K562 (cell line): ENCODE data around the gene PKLR. TPM values are rescaled to one million over a fixed set of nuclear protein-coding genes. Genes with fewer than 3 reads are reported as not detected.

Source experiments
- ATAC-seq: fragments of 200-7000 bp; cut with Tn5 transposase; 3 replicates; pipeline ENCODE4 v1.9.1; 2020; ENCODE audit warnings: moderate library complexity
- BruUV-seq: library from RNA; stranded (reverse); fragments of 400-500 nt; replicated peaks from 2 replicates; lab custom pipeline; 2021; lab: Mats Ljungman, UMichigan
- CTCF ChIA-PET: fragments of 300-600 bp; formaldehyde crosslinking; extraction: SDS; loops from one replicate; lab custom pipeline; 2021; ENCODE audit warnings: low intra/inter-chr PET ratio; lab: Yijun Ruan, JAX
- POLR2A ChIA-PET: fragments of 300-600, 350-650 bp; sonication (Branson Sonifier 250); formaldehyde crosslinking; extraction: SDS; loops from one replicate; lab custom pipeline; 2021; ENCODE audit warnings: antibody characterized with exemption, inconsistent platforms; lab: Yijun Ruan, JAX
- DNase-seq, 4 experiments: peaks; one replicate each; pipeline versions ENCODE4 v3.0.0 to v3.0.0-alpha.2; 2011 to 2018; ENCODE audit warnings: low spot score in 3 of 4, mixed read lengths in 3 of 4; ENCODE audit errors: extremely low read depth in 1 of 4
- FAIRE-seq: peaks from 2 replicates; lab custom pipeline; 2011; peaks lifted over from hg19 to GRCh38; lab: Jason Lieb, UNC
- H2AFZ ChIP-seq: 2 replicates; pipeline ENCODE4 v1.6.0; 2011; ENCODE audit warnings: low read depth, low read length, control low read depth, inconsistent platforms
- H3K27ac ChIP-seq: fragments of 200-600 bp; 3 replicates; pipeline ENCODE4 v1.8.0; 2011; ENCODE audit warnings: low read depth, mild to moderate bottlenecking, control low read depth, inconsistent platforms, low read length, moderate library complexity, mixed read lengths; ENCODE audit errors: extremely low read depth
- H3K27me3 ChIP-seq, 2 experiments: fragments of 300-600 bp in 1 of 2; 2 replicates in 1 of 2; 3 replicates in 1 of 2; pipeline versions ENCODE4 v1.6.0 to v1.8.0; 2011; ENCODE audit warnings: inconsistent platforms in 2 of 2, low read length in 2 of 2, mild to moderate bottlenecking in 1 of 2, mixed read lengths in 1 of 2, moderate library complexity in 1 of 2; ENCODE audit not compliant: control insufficient read depth in 2 of 2, insufficient read depth in 2 of 2
- H3K36me3 ChIP-seq: fragments of 300-600 bp; 3 replicates; pipeline ENCODE4 v1.8.0; 2011; ENCODE audit warnings: mild to moderate bottlenecking, low read length, inconsistent platforms; ENCODE audit not compliant: control insufficient read depth, insufficient read depth
- H3K4me1 ChIP-seq, 2 experiments: fragments of 200-600 bp in 1 of 2; replicated peaks in 1 of 2; 2 replicates in 1 of 2; 3 replicates in 1 of 2; pipeline versions ENCODE4 v1.5.1 to v1.8.0; 2011; ENCODE audit warnings: inconsistent platforms in 2 of 2, low read length in 2 of 2, mild to moderate bottlenecking in 1 of 2, mixed read lengths in 1 of 2, moderate library complexity in 1 of 2; ENCODE audit not compliant: control insufficient read depth in 2 of 2, insufficient read depth in 2 of 2
- H3K4me2 ChIP-seq: 2 replicates; pipeline ENCODE4 v1.6.1; 2011; ENCODE audit warnings: low read length, control low read depth, inconsistent platforms, mixed read lengths; ENCODE audit not compliant: insufficient read depth
- H3K4me3 ChIP-seq: fragments of 200-600 bp; sonication (generic), shearing (Covaris generic); 2 replicates; pipeline ENCODE4 v1.5.1; 2016; ENCODE audit warnings: control low read depth, inconsistent platforms
- H3K79me2 ChIP-seq: fragments of 200-600 bp; 3 replicates; pipeline ENCODE4 v1.8.0; 2011; ENCODE audit warnings: low read length, inconsistent platforms; ENCODE audit not compliant: control insufficient read depth, insufficient read depth
- H3K9ac ChIP-seq, 2 experiments: 2 replicates each; pipeline versions ENCODE4 v1.6.0 to v1.6.1; 2011; ENCODE audit warnings: low read depth in 2 of 2, low read length in 2 of 2, control low read depth in 1 of 2, inconsistent platforms in 1 of 2, mild to moderate bottlenecking in 1 of 2, mixed read lengths in 1 of 2; ENCODE audit not compliant: insufficient read depth in 1 of 2
- H3K9me1 ChIP-seq: one replicate; pipeline ENCODE4 v1.6.0; 2011; ENCODE audit warnings: inconsistent platforms, mild to moderate bottlenecking, low read length, moderate library complexity; ENCODE audit not compliant: control insufficient read depth, insufficient read depth
- H3K9me3 ChIP-seq: replicated peaks from 2 replicates; pipeline ENCODE4 v1.5.1; 2011; ENCODE audit warnings: low read depth, low read length, inconsistent platforms; ENCODE audit not compliant: control insufficient read depth, insufficient read depth
- H4K20me1 ChIP-seq: replicated peaks from 2 replicates; pipeline ENCODE4 v1.6.1; 2011; ENCODE audit warnings: low read length, inconsistent platforms, mixed read lengths; ENCODE audit not compliant: control insufficient read depth, insufficient read depth
- CHD1 ChIP-seq: fragments of 200-600 bp; sonication (generic); IDR thresholded peaks from one replicate; pipeline ENCODE4 v1.6.1; 2012; ENCODE audit warnings: mild to moderate bottlenecking, moderate library complexity, low read length, inconsistent platforms
- CHD4 ChIP-seq: fragments of 200-600 bp; sonication (generic); IDR thresholded peaks from 3 replicates; pipeline ENCODE4 v1.6.1; 2012; ENCODE audit warnings: low read depth, mild to moderate bottlenecking, mixed read lengths, low read length, inconsistent platforms; ENCODE audit not compliant: insufficient read depth, insufficient replicate concordance, poor library complexity, severe bottlenecking
- CLOCK ChIP-seq: fragments of 250-450 bp; sonication (Bioruptor Pico); IDR thresholded peaks from 2 replicates; pipeline ENCODE4 v1.4.0; 2020; ENCODE audit warnings: mild to moderate bottlenecking, moderate library complexity, borderline replicate concordance
- HLTF ChIP-seq: fragments of 450-650 bp; IDR thresholded peaks from 2 replicates; pipeline ENCODE4 v1.6.1; 2016
- HMG20B ChIP-seq: fragments of 250-450 bp; sonication (Bioruptor Pico); IDR thresholded peaks from 2 replicates; pipeline ENCODE4 v1.5.0; 2021; ENCODE audit warnings: mild to moderate bottlenecking
- HNRNPL ChIP-seq: fragments of 200-400 bp; formaldehyde crosslinking; IDR thresholded peaks from 2 replicates; pipeline ENCODE4 v1.6.1; 2017; ENCODE audit warnings: low read depth, mild to moderate bottlenecking, low read length
- MTA3 ChIP-seq: fragments of 450-650 bp; formaldehyde crosslinking; IDR thresholded peaks from 2 replicates; pipeline ENCODE4 v1.6.1; 2017; ENCODE audit warnings: mild to moderate bottlenecking, borderline replicate concordance
- NRF1 ChIP-seq, 2 experiments: fragments of 450-650 bp; IDR thresholded peaks in 1 of 2; conservative IDR thresholded peaks in 1 of 2; 2 replicates each; pipeline ENCODE4 v1.6.1; 2014; ENCODE audit warnings: mild to moderate bottlenecking in 2 of 2
- RBM22 ChIP-seq: fragments of 200-400 bp; formaldehyde crosslinking; IDR thresholded peaks from 2 replicates; pipeline ENCODE4 v1.6.1; 2018; ENCODE audit warnings: low read length, low read depth; ENCODE audit not compliant: poor library complexity, severe bottlenecking
- RBM34 ChIP-seq: fragments of 200-400 bp; formaldehyde crosslinking; IDR thresholded peaks from 2 replicates; pipeline ENCODE4 v1.6.1; 2018; ENCODE audit warnings: low read length, borderline replicate concordance; ENCODE audit not compliant: insufficient read depth
- TAF15 ChIP-seq: fragments of 200-400 bp; formaldehyde crosslinking; IDR thresholded peaks from 2 replicates; pipeline ENCODE4 v1.6.1; 2017; ENCODE audit warnings: mild to moderate bottlenecking, low read depth, low read length, moderate library complexity
- TCFL5 ChIP-seq: fragments of 250-450 bp; sonication (Bioruptor Pico); conservative IDR thresholded peaks from 2 replicates; pipeline ENCODE4 v1.6.1; 2021; ENCODE audit warnings: mild to moderate bottlenecking, moderate library complexity, matching md5 sums
- XRCC5 ChIP-seq: fragments of 200-400 bp; formaldehyde crosslinking; IDR thresholded peaks from 2 replicates; pipeline ENCODE4 v1.6.1; 2017; ENCODE audit warnings: low read depth, mild to moderate bottlenecking, low read length
- ZNF263 ChIP-seq: sonication (generic); formaldehyde crosslinking; IDR thresholded peaks from 2 replicates; pipeline ENCODE4 v1.8.0; 2022; ENCODE audit warnings: mild to moderate bottlenecking, missing genetic modification reagents, borderline replicate concordance
- ZNF408 ChIP-seq: fragments of 250-450 bp; sonication (Bioruptor Pico); IDR thresholded peaks from 2 replicates; pipeline ENCODE4 v1.4.0; 2020; ENCODE audit warnings: low read depth, mild to moderate bottlenecking, moderate library complexity
- ZNF740 ChIP-seq, 3 experiments: fragments of 200-800 bp in 1 of 3; sonication (Bioruptor generic) in 1 of 3; sonication (generic) in 1 of 3; formaldehyde crosslinking in 1 of 3; IDR thresholded peaks; 2 replicates each; pipeline versions ENCODE4 v1.6.1 to v1.8.0; 2016 to 2022; ENCODE audit warnings: mild to moderate bottlenecking in 2 of 3, missing compliant biosample characterization in 2 of 3, missing genetic modification characterization in 2 of 3, missing genetic modification reagents in 1 of 3
- WGBS: fragments of 100-300 bp; shearing (Covaris generic); methylation state at CpG from one replicate; pipeline ENCODE4 v1.1.6; 2016; ENCODE audit warnings: low coverage, mixed read lengths; ENCODE audit not compliant: insufficient coverage; ENCODE audit errors: missing lambda C conversion rate; 5-methylcytosine and 5-hydroxymethylcytosine counted together
- in situ Hi-C: fragments of 300-500 bp; cut with MboI; formaldehyde crosslinking; loops from 4 replicates; pipeline ENCODE4 v1.15.0; 2018; ENCODE audit warnings: inconsistent platforms, mixed read lengths
- intact Hi-C: fragments of 100-400 bp; cut with micrococcal nuclease; formaldehyde crosslinking; loops from 2 replicates; pipeline ENCODE4 v1.14.2; 2022
- polyA plus RNA-seq, 8 experiments: library from polyadenylated mRNA; depleted of rRNA in 4 of 8; stranded (reverse) in 5 of 8; unstranded in 3 of 8; fragments of >200 nt; fragmentation: Nextera tagmentation in 2 of 8; fragmentation: Illumina TruSeq in 1 of 8; extraction: Ambion mirVana in 2 of 8; extraction: Trizol in 1 of 8; gene quantifications; 2 replicates each; pipeline versions ENCODE4 v1.2.1 to v1.2.3, GENCODE V29; 2011 to 2014; ENCODE audit warnings: inconsistent platforms in 1 of 8, missing spikeins in 1 of 8
- total RNA-seq, 7 experiments: library from RNA; depleted of rRNA in 6 of 7; stranded (reverse); fragments of >200 nt in 6 of 7; fragmentation: Illumina TruSeq in 2 of 7; extraction: Trizol in 2 of 7; gene quantifications; 2 replicates each; pipeline versions ENCODE4 v1.2.1 to v1.2.3, GENCODE V29; 2011 to 2021; ENCODE audit warnings: low replicate concordance in 1 of 7
- TF ChIP-seq, protein P1 (sequence below): sonication (generic); formaldehyde crosslinking; IDR thresholded peaks from 2 replicates; pipeline ENCODE4 v1.9.0; 2022; ENCODE audit warnings: mild to moderate bottlenecking, missing genetic modification reagents

Gene PKLR
- total and polyA plus RNA-seq, 9 of the 15 experiments (the other 6 are each of a cell fraction or from before 2014, with no cell fraction given) = 10.7 to 78.4 (median 38.2) TPM

DNA sequence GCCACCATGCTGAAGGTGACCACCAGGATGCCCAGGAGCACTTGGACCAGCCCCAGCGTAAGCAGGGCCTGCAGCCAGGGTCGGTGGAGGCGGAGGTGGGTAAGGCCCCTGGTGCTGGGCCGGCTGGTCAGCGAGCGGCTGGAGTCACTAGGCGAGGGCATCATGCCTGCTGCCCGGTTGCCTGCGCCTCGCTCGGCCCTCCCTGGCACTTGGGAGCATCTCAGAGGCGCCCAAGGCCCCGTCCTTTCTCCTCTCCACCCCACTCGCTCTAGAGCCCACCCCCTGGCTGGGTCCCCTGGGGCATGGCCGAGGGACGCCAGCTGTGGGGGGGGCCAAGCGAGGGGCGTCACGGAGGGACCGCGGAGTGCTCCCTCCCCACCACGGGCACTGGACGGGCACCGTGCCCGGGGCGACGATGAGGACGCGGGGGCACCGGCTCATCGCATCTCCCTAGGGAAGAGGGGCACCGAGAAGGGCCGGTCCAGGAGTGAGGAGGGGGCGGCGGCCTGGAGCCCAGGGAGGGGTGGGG, 46.5 kb downstream of the PKLR start:
- peak overlapping the region; percentile 81 for H3K4me2 ChIP-seq
- H3K4me3 ChIP-seq = peak overlapping the region; percentile 58
- H3K27me3 ChIP-seq = no peaks in the 10 kb centered on the region
- peak overlapping the region; percentile 65 for H3K27ac ChIP-seq
- peaks cover 18% of the 10 kb centered on the region for H3K79me2 ChIP-seq
- ChIA-PET POLR2A (interaction anchor here (0.7 to 2.1 kb wide), 5 partner anchors 9 to 66 kb away, joined by 3 to 9 read pairs (median 3); partner anchors contain the start of gene RUSC1), CTCF (no interaction called here)
- H4K20me1 ChIP-seq = no peaks in the 10 kb centered on the region
- peak overlapping the region; percentile 75 to 97 for H3K9ac ChIP-seq
- H3K36me3 ChIP-seq = peaks cover 40% of the 10 kb centered on the region; the same call in 2 of the 3 replicates
- intact Hi-C loops (loop anchor here (5.0 to 10.0 kb wide), 2 partner anchors 250 to 338 kb away; no protein-coding TSS in a partner anchor), in situ Hi-C loops (loop anchor here (10.0 kb wide), 1 partner anchor 340 kb away; no protein-coding TSS in a partner anchor)
- peak overlapping the region; percentile 93 for H2AFZ ChIP-seq
- ATAC-seq = no peak
- no peaks in the 10 kb centered on the region for H3K9me1 ChIP-seq
- 30% methylated on average over 21 of the region's 35 CpGs for WGBS
- BruUV-seq = no TSS peak
- peaks cover 25 to 48% of the 10 kb centered on the region in 2 experiments for H3K4me1 ChIP-seq
- DNase-seq = no peak
- FAIRE-seq = no peak
- TF ChIP-seq HLTF (no peak), CLOCK (CRISPR knock-in tag) (no peak), TCFL5 (no peak), CHD1 (peak; percentile 63), TAF15 (no peak), XRCC5 (0 out of 2 replicates have a peak, but pooled peaks have one; percentile 2), CHD4 (no peak), MTA3 (0 out of 2 replicates have a peak, but pooled peaks have one; percentile 3), ZNF740 (CRISPR knock-in tag; IDR thresholded peaks at IDR 0.05) (0 out of 2 replicates have a peak, but pooled peaks have one; percentile 12), ZNF740 (tag; IDR thresholded peaks at IDR 0.05) (no peak), ZNF263 (CRISPR knock-in tag) (peak; percentile 46; the same call in 1 of the 2 replicates), NRF1 (conservative IDR thresholded peaks at IDR 0.05 in 1 of 2, IDR thresholded peaks at IDR 0.05 in 1 of 2) (no peak), RBM22 (peak; percentile 8), ZNF408 (CRISPR knock-in tag) (no peak), HMG20B (no peak), HNRNPL (peak; percentile 69; the same call in 1 of the 2 replicates), RBM34 (0 out of 2 replicates have a peak, but pooled peaks have one; percentile 11)
- TF ChIP-seq, protein P1, sequence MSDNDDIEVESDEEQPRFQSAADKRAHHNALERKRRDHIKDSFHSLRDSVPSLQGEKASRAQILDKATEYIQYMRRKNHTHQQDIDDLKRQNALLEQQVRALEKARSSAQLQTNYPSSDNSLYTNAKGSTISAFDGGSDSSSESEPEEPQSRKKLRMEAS (CRISPR knock-in tag) = 0 out of 2 replicates have a peak, but pooled peaks have one; percentile 2
- H3K9me3 ChIP-seq = no peaks in the 10 kb centered on the region
